ENCODE measurements around the gene BEAN1.

GRCh38 chr16:66503030-66503429 lies 75.9 kb downstream of the BEAN1 start:
- no peak for TF ChIP-seq POLR2A (IDR thresholded peaks at IDR 0.05; ENCODE audit: low read depth, low read length)
- TF ChIP-seq TAF1 (IDR thresholded peaks at IDR 0.05; ENCODE audit: low read depth, low read length), result no peak
- no peak for TF ChIP-seq POLR2AphosphoS5 (IDR thresholded peaks at IDR 0.05; ENCODE audit: low read depth, low read length)
- TF ChIP-seq SPI1 (IDR thresholded peaks at IDR 0.05; ENCODE audit: low read depth, low read length), result no peak

Measured in GM12891 (cell line).